Common myeloid progenitor, CD34-positive (primary cell): Measurements from ENCODE around the gene MFF. TPM values are rescaled to one million over a fixed set of nuclear protein-coding genes. Genes with fewer than 3 reads are reported as not detected.

Source experiments
- CTCF ChIA-PET: fragments of 350-600 bp; sonication (Branson Sonifier 250); formaldehyde crosslinking; loops from one replicate; lab custom pipeline; 2021; ENCODE audit warnings: antibody characterized with exemption; lab: Charles Lee
- POLR2A ChIA-PET: fragments of 350-600 bp; sonication (Branson Sonifier 250); formaldehyde crosslinking; loops from one replicate; lab custom pipeline; 2021; ENCODE audit warnings: antibody characterized with exemption; lab: Charles Lee
- DNase-seq, 3 donors: peaks; one replicate each; pipeline versions ENCODE4 v3.0.0 to v3.0.0-alpha.2; 2013
- H3K27ac ChIP-seq, 2 experiments: 1 replicate in 1 of 2; 2 replicates in 1 of 2; pipeline ENCODE4 v1.7.0; 2013; ENCODE audit warnings: inconsistent platforms in 2 of 2, low read length in 2 of 2, mild to moderate bottlenecking in 2 of 2, low read depth in 1 of 2, moderate library complexity in 1 of 2; ENCODE audit not compliant: severe bottlenecking in 2 of 2, insufficient read depth in 1 of 2, poor library complexity in 1 of 2
- H3K27me3 ChIP-seq, 5 experiments: replicated peaks in 2 of 5; 1 replicate in 3 of 5; 2 replicates in 2 of 5; pipeline versions ENCODE4 v1.6.1 to v1.7.0; 2013; ENCODE audit warnings: low read length in 4 of 5, mild to moderate bottlenecking in 2 of 5, moderate library complexity in 2 of 5, inconsistent platforms in 1 of 5; ENCODE audit not compliant: insufficient read depth in 5 of 5, control insufficient read depth in 4 of 5
- H3K36me3 ChIP-seq, 4 experiments: 1 replicate in 2 of 4; 2 replicates in 2 of 4; pipeline versions ENCODE4 v1.6.1 to v1.7.0; 2013; ENCODE audit warnings: low read length in 3 of 4, control low read depth in 1 of 4, mild to moderate bottlenecking in 1 of 4; ENCODE audit not compliant: control insufficient read depth in 4 of 4, insufficient read depth in 4 of 4
- H3K4me1 ChIP-seq, 4 experiments: 1 replicate in 3 of 4; 2 replicates in 1 of 4; pipeline versions ENCODE4 v1.6.1 to v1.7.1; 2013; ENCODE audit warnings: low read length in 3 of 4, mild to moderate bottlenecking in 3 of 4, control low read depth in 1 of 4, inconsistent platforms in 1 of 4, moderate library complexity in 1 of 4; ENCODE audit not compliant: control insufficient read depth in 4 of 4, insufficient read depth in 4 of 4; ENCODE audit errors: control extremely low read depth in 1 of 4
- H3K4me3 ChIP-seq, 7 experiments: 1 replicate in 4 of 7; 2 replicates in 3 of 7; pipeline versions ENCODE4 v1.5.1 to v1.7.0; 2013; ENCODE audit warnings: mild to moderate bottlenecking in 7 of 7, low read length in 6 of 7, moderate library complexity in 6 of 7, inconsistent platforms in 2 of 7, low read depth in 2 of 7, control low read depth in 1 of 7; ENCODE audit not compliant: insufficient read depth in 4 of 7, control insufficient read depth in 1 of 7; ENCODE audit errors: extremely low read depth in 1 of 7
- H3K9me3 ChIP-seq, 5 experiments: 1 replicate in 4 of 5; 2 replicates in 1 of 5; pipeline versions ENCODE4 v1.6.1 to v1.7.1; 2013; ENCODE audit warnings: low read length in 4 of 5, mild to moderate bottlenecking in 2 of 5, inconsistent platforms in 1 of 5, low read depth in 1 of 5, moderate library complexity in 1 of 5; ENCODE audit not compliant: control insufficient read depth in 4 of 5, insufficient read depth in 2 of 5; ENCODE audit errors: control extremely low read depth in 1 of 5
- WGBS: methylation state at CpG from one replicate; pipeline ENCODE4 v1.1.5; 2013; ENCODE audit not compliant: insufficient coverage; 5-methylcytosine and 5-hydroxymethylcytosine counted together
- polyA plus RNA-seq: library from polyadenylated mRNA; unstranded; fragments of 120-200 nt; gene quantifications from one replicate; pipeline ENCODE4 v1.2.1, GENCODE V29; 2013

MFF gene
- polyA plus RNA-seq = 85.1 TPM

GRCh38 chr2:227324995-227325838, at the start of gene MFF:
Gene MFF (plus strand): TSS chr2:227325251. CDS start chr2:227330666, 5,415 bp downstream.
- peak within 1 kb of the TSS; percentile 78 to 89 for H3K27ac ChIP-seq
- peaks cover 0 to 8% (median 3%) of the 10 kb centered on the region in 4 experiments for H3K36me3 ChIP-seq
- DNase-seq = peak; percentile 94 to 98 (median 97)
- under 1% methylated on average over 62 of the region's 67 CpGs for WGBS
- no peaks in the 10 kb centered on the region for H3K27me3 ChIP-seq
- POLR2A ChIA-PET = no interaction called here
- peak within 1 kb of the TSS; percentile 79 to 97 (median 86) for H3K4me3 ChIP-seq
- H3K9me3 ChIP-seq = peaks cover 0 to 5% (median 0%) of the 10 kb centered on the region in 5 experiments
- CTCF ChIA-PET = interaction anchor here (0.8 to 1.7 kb wide), 3 partner anchors 11 to 146 kb away, joined by 3 to 4 read pairs (median 3); partner anchors contain the start of gene AGFG1
- peaks cover 0 to 27% (median 15%) of the 10 kb centered on the region in 4 experiments for H3K4me1 ChIP-seq

- peaks cover 0 to 4% (median 0%) of the 10 kb centered on the region in 5 experiments for H3K9me3 ChIP-seq
- H3K36me3 ChIP-seq = no peaks in the 10 kb centered on the region
- ChIA-PET POLR2A (no interaction called here), CTCF (no interaction called here)
- no peak for DNase-seq
- no peaks in the 10 kb centered on the region for H3K4me1 ChIP-seq
- no peak overlapping the region for H3K4me3 ChIP-seq
- no peak overlapping the region for H3K27ac ChIP-seq
- no peaks in the 10 kb centered on the region for H3K27me3 ChIP-seq
Observed at GRCh38 chr2:227280895-227281294, 44.2 kb upstream of the MFF start.

GRCh38 chr2:227285741-227286236, 39.3 kb upstream of the MFF start:
- Histone ChIP-seq H3K27me3 (no peaks in the 10 kb centered on the region), H3K4me3 (no peak overlapping the region), H3K27ac (no peak overlapping the region), H3K9me3 (peaks cover 0 to 4% (median 0%) of the 10 kb centered on the region in 5 experiments), H3K36me3 (no peaks in the 10 kb centered on the region), H3K4me1 (no peaks in the 10 kb centered on the region)
- POLR2A ChIA-PET = no interaction called here
- CTCF ChIA-PET = no interaction called here
- WGBS = 100% methylated on average over 3 of the region's 6 CpGs
- no peak for DNase-seq

- H3K27me3 ChIP-seq = no peaks in the 10 kb centered on the region
- ChIA-PET CTCF (no interaction called here), POLR2A (interaction anchor here (0.7 kb wide), 1 partner anchor 96 kb away, joined by 3 read pairs; no protein-coding TSS in a partner anchor)
- peaks cover 0 to 4% (median 0%) of the 10 kb centered on the region in 5 experiments for H3K9me3 ChIP-seq
- no peak overlapping the region for H3K4me3 ChIP-seq
- DNase-seq = no peak
- H3K36me3 ChIP-seq = no peaks in the 10 kb centered on the region
- no peaks in the 10 kb centered on the region for H3K4me1 ChIP-seq
- WGBS = 97% methylated on average over 5 of the region's 5 CpGs
- H3K27ac ChIP-seq = no peak overlapping the region
Observed at GRCh38 chr2:227287771-227288170, 37.3 kb upstream of the MFF start.

- no CpG with 5 or more reads among the region's 3 CpGs for WGBS
- H3K9me3 ChIP-seq = no peaks in the 10 kb centered on the region
- ChIA-PET CTCF (no interaction called here), POLR2A (no interaction called here)
- DNase-seq = no peak
- H3K36me3 ChIP-seq = no peaks in the 10 kb centered on the region
- no peaks in the 10 kb centered on the region for H3K27me3 ChIP-seq
- H3K4me3 ChIP-seq = no peak overlapping the region
- no peaks in the 10 kb centered on the region for H3K4me1 ChIP-seq
- no peak overlapping the region for H3K27ac ChIP-seq
Observed at GRCh38 chr2:227292314-227292713, 32.7 kb upstream of the MFF start.

- Histone ChIP-seq H3K4me3 (no peak overlapping the region), H3K9me3 (no peaks in the 10 kb centered on the region), H3K27ac (no peak overlapping the region), H3K4me1 (no peaks in the 10 kb centered on the region), H3K36me3 (no peaks in the 10 kb centered on the region), H3K27me3 (no peaks in the 10 kb centered on the region)
- 100% methylated on average over 4 of the region's 4 CpGs for WGBS
- no peak for DNase-seq
- ChIA-PET CTCF (no interaction called here), POLR2A (no interaction called here)
Observed at GRCh38 chr2:227293531-227293930, 31.5 kb upstream of the MFF start.

- H3K36me3 ChIP-seq = no peaks in the 10 kb centered on the region
- CTCF ChIA-PET = no interaction called here
- H3K9me3 ChIP-seq = no peaks in the 10 kb centered on the region
- POLR2A ChIA-PET = no interaction called here
- no peak overlapping the region for H3K4me3 ChIP-seq
- no peak overlapping the region for H3K27ac ChIP-seq
- no peaks in the 10 kb centered on the region for H3K4me1 ChIP-seq
- 96% methylated on average over 4 of the region's 4 CpGs for WGBS
- no peak for DNase-seq
- no peaks in the 10 kb centered on the region for H3K27me3 ChIP-seq
Observed at GRCh38 chr2:227295806-227296205, 29.2 kb upstream of the MFF start.
